H1 (cell line): ENCODE measurements around the gene GANAB. TPM values are rescaled to one million over a fixed set of nuclear protein-coding genes. Genes with fewer than 3 reads are reported as not detected.

Source experiments
- CTCF ChIA-PET: fragments of 300-600 bp; sonication (Branson Sonifier 250); formaldehyde crosslinking; loops from one replicate; lab custom pipeline; 2021; ENCODE audit not compliant: partially characterized antibody; lab: Charles Lee
- POLR2A ChIA-PET: fragments of 300-600 bp; sonication (Branson Sonifier 250); formaldehyde crosslinking; loops from one replicate; lab custom pipeline; 2021; ENCODE audit warnings: inconsistent platforms; ENCODE audit not compliant: partially characterized antibody; lab: Charles Lee
- DNase-seq, 2 experiments: peaks; one replicate each; pipeline versions ENCODE4 v3.0.0 to v3.0.0-alpha.2; 2010 to 2022; ENCODE audit warnings: low spot score in 2 of 2, low read depth in 1 of 2, mixed read lengths in 1 of 2
- FAIRE-seq: peaks from 2 replicates; lab custom pipeline; 2011; peaks lifted over from hg19 to GRCh38; lab: Jason Lieb, UNC
- H2AFZ ChIP-seq: 2 replicates; pipeline ENCODE4 v1.8.1; 2012; ENCODE audit warnings: low read length, inconsistent platforms
- H2AK5ac ChIP-seq: 2 replicates; pipeline ENCODE4 v1.6.1; 2013; ENCODE audit warnings: low read depth, low read length
- H2BK120ac ChIP-seq: replicated peaks from 2 replicates; pipeline ENCODE3; 2013; ENCODE audit warnings: low read depth, low read length, inconsistent platforms
- H2BK12ac ChIP-seq: 2 replicates; pipeline ENCODE4 v1.6.1; 2013; ENCODE audit warnings: low read depth, low read length
- H2BK15ac ChIP-seq: 2 replicates; pipeline ENCODE4 v1.6.1; 2013; ENCODE audit warnings: low read length
- H2BK20ac ChIP-seq: 2 replicates; pipeline ENCODE4 v1.6.1; 2013; ENCODE audit warnings: low read length
- H2BK5ac ChIP-seq: 2 replicates; pipeline ENCODE4 v1.6.1; 2013; ENCODE audit warnings: low read depth, low read length
- H3K14ac ChIP-seq: 2 replicates; pipeline ENCODE4 v1.6.1; 2013; ENCODE audit warnings: inconsistent platforms; ENCODE audit not compliant: insufficient read length
- H3K18ac ChIP-seq: 2 replicates; pipeline ENCODE4 v1.6.1; 2013; ENCODE audit warnings: low read length; ENCODE audit errors: extremely low read depth
- H3K23ac ChIP-seq: 2 replicates; pipeline ENCODE4 v1.6.1; 2013; ENCODE audit warnings: inconsistent platforms; ENCODE audit not compliant: insufficient read length
- H3K23me2 ChIP-seq: 2 replicates; pipeline ENCODE4 v1.6.1; 2013; ENCODE audit warnings: low read depth, low read length
- H3K27ac ChIP-seq: 2 replicates; pipeline ENCODE4 v1.6.1; 2011; ENCODE audit warnings: low read depth, low read length, inconsistent platforms
- H3K27me3 ChIP-seq, 4 experiments: replicated peaks in 1 of 4; 1 replicate in 1 of 4; 2 replicates in 3 of 4; pipeline versions ENCODE4 v1.6.1 to v1.8.1; 2011 to 2013; ENCODE audit warnings: low read length in 3 of 4, mild to moderate bottlenecking in 3 of 4, inconsistent platforms in 2 of 4, mixed read lengths in 2 of 4, moderate library complexity in 1 of 4; ENCODE audit not compliant: control insufficient read depth in 3 of 4, insufficient read depth in 3 of 4; ENCODE audit errors: extremely low read depth in 1 of 4
- H3K36me3 ChIP-seq, 4 experiments: 2 replicates each; pipeline versions ENCODE4 v1.6.1 to v1.8.1; 2011 to 2013; ENCODE audit warnings: mild to moderate bottlenecking in 4 of 4, low read length in 3 of 4, moderate library complexity in 2 of 4, control low read depth in 1 of 4, inconsistent platforms in 1 of 4; ENCODE audit not compliant: insufficient read depth in 4 of 4, control insufficient read depth in 2 of 4
- H3K4ac ChIP-seq: replicated peaks from 2 replicates; pipeline ENCODE3; 2013; ENCODE audit warnings: low read length, low read depth, mixed read lengths, inconsistent platforms; ENCODE audit not compliant: insufficient read length
- H3K4me1 ChIP-seq, 4 experiments: replicated peaks in 1 of 4; 1 replicate in 1 of 4; 2 replicates in 3 of 4; pipeline versions ENCODE4 v1.6.1 to v1.8.1; 2011 to 2013; ENCODE audit warnings: low read length in 3 of 4, inconsistent platforms in 2 of 4, mixed read lengths in 1 of 4; ENCODE audit not compliant: insufficient read depth in 4 of 4, control insufficient read depth in 3 of 4
- H3K4me2 ChIP-seq, 2 experiments: 2 replicates each; pipeline versions ENCODE4 v1.6.1 to v1.8.1; 2011 to 2013; ENCODE audit warnings: low read depth in 2 of 2, low read length in 2 of 2, control low read depth in 1 of 2, inconsistent platforms in 1 of 2, mild to moderate bottlenecking in 1 of 2; ENCODE audit not compliant: insufficient read depth in 1 of 2
- H3K4me3 ChIP-seq, 4 experiments: fragments of 200-600, 300-600 bp in 1 of 4; sonication (generic), shearing (Covaris generic), sonication (Bioruptor Twin) in 1 of 4; 2 replicates each; pipeline versions ENCODE4 v1.5.1 to v1.8.1; 2011 to 2016; ENCODE audit warnings: low read length in 4 of 4, low read depth in 3 of 4, control low read depth in 2 of 4, inconsistent platforms in 2 of 4, mild to moderate bottlenecking in 2 of 4, mixed read lengths in 1 of 4, moderate library complexity in 1 of 4; ENCODE audit not compliant: insufficient read depth in 2 of 4; ENCODE audit errors: extremely low read depth in 1 of 4
- H3K56ac ChIP-seq: replicated peaks from 2 replicates; pipeline ENCODE3; 2013; ENCODE audit warnings: low read depth, mild to moderate bottlenecking, mixed read lengths, low read length, inconsistent platforms; ENCODE audit not compliant: insufficient read length
- H3K79me1 ChIP-seq: 2 replicates; pipeline ENCODE4 v1.6.1; 2013; ENCODE audit warnings: low read depth, low read length, control low read depth
- H3K79me2 ChIP-seq, 2 experiments: 2 replicates each; pipeline versions ENCODE4 v1.6.1 to v1.8.1; 2012 to 2013; ENCODE audit warnings: low read length in 2 of 2, mild to moderate bottlenecking in 2 of 2, inconsistent platforms in 1 of 2; ENCODE audit not compliant: insufficient read depth in 2 of 2, control insufficient read depth in 1 of 2
- H3K9ac ChIP-seq, 4 experiments: replicated peaks in 1 of 4; 1 replicate in 1 of 4; 2 replicates in 3 of 4; pipeline versions ENCODE4 v1.6.1 to v1.8.1; 2011 to 2013; ENCODE audit warnings: low read depth in 3 of 4, low read length in 3 of 4, control low read depth in 2 of 4, mild to moderate bottlenecking in 2 of 4, moderate library complexity in 2 of 4, inconsistent platforms in 1 of 4; ENCODE audit errors: extremely low read depth in 1 of 4
- H3K9me3 ChIP-seq, 2 experiments: 2 replicates each; pipeline versions ENCODE4 v1.6.1 to v1.8.1; 2012 to 2013; ENCODE audit warnings: mild to moderate bottlenecking in 2 of 2, moderate library complexity in 2 of 2, control low read depth in 1 of 2, inconsistent platforms in 1 of 2, low read depth in 1 of 2, low read length in 1 of 2, mixed read lengths in 1 of 2; ENCODE audit not compliant: insufficient read depth in 2 of 2
- H4K20me1 ChIP-seq, 2 experiments: replicated peaks in 1 of 2; 2 replicates each; pipeline versions ENCODE3 to v1.8.1; 2011 to 2013; ENCODE audit warnings: inconsistent platforms in 2 of 2, low read length in 2 of 2, mild to moderate bottlenecking in 1 of 2; ENCODE audit not compliant: insufficient read depth in 2 of 2, control insufficient read depth in 1 of 2
- H4K5ac ChIP-seq: 2 replicates; pipeline ENCODE4 v1.6.1; 2013; ENCODE audit warnings: low read length, low read depth, mixed read lengths, inconsistent platforms; ENCODE audit not compliant: insufficient read length
- H4K8ac ChIP-seq: 2 replicates; pipeline ENCODE4 v1.8.0; 2013; ENCODE audit warnings: mild to moderate bottlenecking, moderate library complexity, low read length, inconsistent platforms; ENCODE audit not compliant: insufficient read depth; ENCODE audit errors: extremely low read depth
- H4K91ac ChIP-seq: replicated peaks from 2 replicates; pipeline ENCODE3; 2013; ENCODE audit warnings: low read length, mixed read lengths, inconsistent platforms; ENCODE audit not compliant: insufficient read length
- BACH1 ChIP-seq: IDR thresholded peaks from 2 replicates; pipeline ENCODE4 v1.6.1; 2012; ENCODE audit warnings: low read length, improper control_type of control experiment
- CREB1 ChIP-seq: IDR thresholded peaks from 2 replicates; pipeline ENCODE4 v1.6.1; 2012; ENCODE audit warnings: inconsistent platforms
- EP300 ChIP-seq, 2 experiments: IDR thresholded peaks; 1 replicate in 1 of 2; 2 replicates in 1 of 2; pipeline ENCODE4 v1.6.1; 2011 to 2012; ENCODE audit warnings: low read depth in 2 of 2, low read length in 2 of 2, mild to moderate bottlenecking in 2 of 2, borderline replicate concordance in 1 of 2, inconsistent platforms in 1 of 2, moderate library complexity in 1 of 2
- MAX ChIP-seq: IDR thresholded peaks from 2 replicates; pipeline ENCODE4 v1.6.1; 2012; ENCODE audit warnings: inconsistent platforms
- NANOG ChIP-seq: IDR thresholded peaks from 2 replicates; pipeline ENCODE4 v1.6.1; 2011; ENCODE audit warnings: low read length, low read depth, mild to moderate bottlenecking, inconsistent platforms; ENCODE audit not compliant: insufficient read depth, poor library complexity, severe bottlenecking
- POLR2A ChIP-seq, 2 experiments: IDR thresholded peaks; 1 replicate in 1 of 2; 2 replicates in 1 of 2; pipeline ENCODE4 v1.6.1; 2011; ENCODE audit warnings: low read depth in 2 of 2, low read length in 2 of 2, mild to moderate bottlenecking in 2 of 2; ENCODE audit errors: control extremely low read depth in 1 of 2
- POLR2AphosphoS5 ChIP-seq: IDR thresholded peaks from 2 replicates; pipeline ENCODE4 v1.6.1; 2011; ENCODE audit warnings: low read depth, low read length
- RFX5 ChIP-seq: IDR thresholded peaks from 2 replicates; pipeline ENCODE4 v1.6.1; 2011; ENCODE audit warnings: low read depth, low read length, improper control_type of control experiment, borderline replicate concordance
- SAP30 ChIP-seq: fragments of 300-600 bp; sonication (generic); IDR thresholded peaks from 2 replicates; pipeline ENCODE4 v1.7.1; 2012; ENCODE audit warnings: low read length, moderate library complexity, mild to moderate bottlenecking, inconsistent platforms; ENCODE audit not compliant: insufficient read depth, insufficient replicate concordance
- SIN3A ChIP-seq, 2 experiments: IDR thresholded peaks in 1 of 2; conservative IDR thresholded peaks in 1 of 2; 2 replicates each; pipeline ENCODE4 v1.6.1; 2011 to 2012; ENCODE audit warnings: low read length in 2 of 2, improper control_type of control experiment in 1 of 2, low read depth in 1 of 2, mild to moderate bottlenecking in 1 of 2
- SP1 ChIP-seq: IDR thresholded peaks from 2 replicates; pipeline ENCODE4 v1.6.1; 2011; ENCODE audit warnings: low read depth, low read length
- SP4 ChIP-seq: IDR thresholded peaks from 2 replicates; pipeline ENCODE4 v1.6.1; 2012; ENCODE audit warnings: low read length, inconsistent platforms
- WGBS, 2 experiments: shearing (Covaris generic) in 1 of 2; methylation state at CpG; one replicate each; pipeline versions ENCODE4 v1.1.6 to v1.1.7; 2013 to 2015; ENCODE audit warnings: low lambda C conversion rate in 2 of 2, mixed read lengths in 2 of 2, inconsistent platforms in 1 of 2, low coverage in 1 of 2, missing lambda C conversion rate in 1 of 2; ENCODE audit not compliant: insufficient replicate concordance in 2 of 2, insufficient coverage in 1 of 2, insufficient read length in 1 of 2; ENCODE audit errors: extremely low coverage in 1 of 2, missing lambda C conversion rate in 1 of 2; 5-methylcytosine and 5-hydroxymethylcytosine counted together
- polyA plus RNA-seq, 7 experiments: library from polyadenylated mRNA; depleted of rRNA in 3 of 7; stranded (reverse) in 5 of 7; unstranded in 2 of 7; fragments of >200 nt in 5 of 7; fragments of 200-250 nt in 2 of 7; gene quantifications; 1 replicate in 5 of 7; 2 replicates in 1 of 7; 4 replicates in 1 of 7; pipeline versions ENCODE4 v1.2.1 to v1.2.3, GENCODE V29; 2011 to 2013; ENCODE audit warnings: missing spikeins in 2 of 7, mixed read lengths in 2 of 7
- total RNA-seq: library from RNA; stranded (reverse); fragmentation: NEBNext Ultra II Directional; extraction: Animal tissue kit (Norgen Biotek cat#: 25700); gene quantifications from 2 replicates; pipeline ENCODE4 v1.2.1, GENCODE V29; 2021

GANAB gene
- total and polyA plus RNA-seq, 2 of the 8 experiments (the other 6 are each of a cell fraction or from before 2014, with no cell fraction given) = 289 to 330 TPM

GRCh38 chr11:62599069-62599696 lies 47.2 kb downstream of the GANAB start:
- H4K91ac ChIP-seq = no peak overlapping the region
- H3K9me3 ChIP-seq = no peaks in the 10 kb centered on the region
- H2BK5ac ChIP-seq = no peak overlapping the region
- peaks cover 0 to 13% (median 11%) of the 10 kb centered on the region in 4 experiments; a peak in 6 of 7 replicates for H3K27me3 ChIP-seq
- ChIA-PET CTCF (interaction anchor here (0.6 to 1.4 kb wide), 3 partner anchors 81 to 204 kb away, joined by 3 to 5 read pairs (median 3); no protein-coding TSS in a partner anchor), POLR2A (interaction anchor here (0.6 to 12.3 kb wide), 13 partner anchors 8 to 283 kb away, joined by 3 to 235 read pairs (median 3); partner anchors contain the start of genes B3GAT3, BSCL2, C11orf98 and CSKMT)
- peaks cover 17% of the 10 kb centered on the region; the same call in 1 of the 2 replicates for H3K23me2 ChIP-seq
- H3K36me3 ChIP-seq = peaks cover 36 to 44% (median 39%) of the 10 kb centered on the region in 4 experiments
- WGBS, 2 experiments = 59 to 100% methylated on average over 3 to 7 of the region's 7 CpGs
- H3K4me3 ChIP-seq = peak overlapping the region in 1 of 4 experiments; percentile 85; a peak in 1 of 8 replicates
- peaks cover 0 to 28% of the 10 kb centered on the region in 2 experiments; a peak in 2 of 4 replicates for H3K79me2 ChIP-seq
- no peak overlapping the region for H4K5ac ChIP-seq
- no peak overlapping the region for H3K9ac ChIP-seq
- no peak overlapping the region for H3K4ac ChIP-seq
- no peak overlapping the region for H3K18ac ChIP-seq
- peaks cover 4 to 11% of the 10 kb centered on the region in 2 experiments for H4K20me1 ChIP-seq
- H3K27ac ChIP-seq = no peak overlapping the region
- no peak overlapping the region for H4K8ac ChIP-seq
- peaks cover 7 to 28% (median 14%) of the 10 kb centered on the region in 4 experiments for H3K4me1 ChIP-seq
- no peaks in the 10 kb centered on the region; the same call in 1 of the 2 replicates for H3K79me1 ChIP-seq
- peak; percentile 93 for FAIRE-seq
- no peak overlapping the region for H3K14ac ChIP-seq
- no peak overlapping the region for H2BK20ac ChIP-seq
- no peak overlapping the region for H2AK5ac ChIP-seq
- H2BK15ac ChIP-seq = no peak overlapping the region
- no peak overlapping the region for H3K23ac ChIP-seq
- H3K56ac ChIP-seq = no peak overlapping the region
- no peak overlapping the region for H2AFZ ChIP-seq
- peak overlapping the region; percentile 72 to 95 for H3K4me2 ChIP-seq
- H2BK12ac ChIP-seq = no peak overlapping the region
- H2BK120ac ChIP-seq = no peak overlapping the region
- peak; percentile 87 to 96 for DNase-seq
- TF ChIP-seq SAP30 = no peak
- peak; percentile 57 for TF ChIP-seq NANOG
- TF ChIP-seq CREB1 = no peak
- TF ChIP-seq MAX = peak; percentile 45; the same call in 1 of the 2 replicates
- no peak for TF ChIP-seq RFX5
- peak; percentile 84 for TF ChIP-seq SP1
- peak in 1 of 2 experiments; percentile 85; a peak in 2 of 4 replicates for TF ChIP-seq SIN3A (conservative IDR thresholded peaks at IDR 0.05 in 1 of 2, IDR thresholded peaks at IDR 0.05 in 1 of 2; ENCODE audit: low read depth in 1 of 2, low read length in 2 of 2)
- TF ChIP-seq EP300 (IDR thresholded peaks at IDR 0.05; ENCODE audit: borderline replicate concordance in 1 of 2, low read depth in 2 of 2, low read length in 2 of 2) = peak in 1 of 2 experiments; percentile 7; a peak in 1 of 3 replicates
- TF ChIP-seq SP4 = peak; percentile 45; the same call in 1 of the 2 replicates
- no peak for TF ChIP-seq BACH1
- 0 out of 2 replicates have a peak, but pooled peaks have one; percentile 29 for TF ChIP-seq POLR2AphosphoS5
- TF ChIP-seq POLR2A (IDR thresholded peaks at IDR 0.05; ENCODE audit: control extremely low read depth in 1 of 2, low read depth in 2 of 2, low read length in 2 of 2) = peak in 1 of 2 experiments; percentile 38; a peak in 1 of 3 replicates
